CD4-positive, alpha-beta T cell treated with Interleukin-2 at 100 ng/mL for 4 hours (primary cell): ENCODE data around the gene KRTAP2-2.
"Not testable (repeated sequence)": the region's sequence is repeated elsewhere in the genome, so short reads cannot be mapped to it uniquely, and the experiment has no call there.

Source experiments
- DNase-seq: peaks from one replicate; pipeline ENCODE4 v3.0.0-alpha.2; 2020; ENCODE audit warnings: low spot score

KRTAP2-2 gene

GRCh38 chr17:41055130-41055529 lies at the start of gene KRTAP2-2:
Gene KRTAP2-2, minus strand, starts transcription at chr17:41055230. Its CDS starts 19 bp downstream, at chr17:41055211.
- DNase-seq = not testable (repeated sequence)

- DNase-seq = not testable (repeated sequence)
Measured at GRCh38 chr17:41104386-41105038, 49.5 kb upstream of the KRTAP2-2 start.

- no peak for DNase-seq
Measured at GRCh38 chr17:41103896-41104295, 48.9 kb upstream of the KRTAP2-2 start.

DNA sequence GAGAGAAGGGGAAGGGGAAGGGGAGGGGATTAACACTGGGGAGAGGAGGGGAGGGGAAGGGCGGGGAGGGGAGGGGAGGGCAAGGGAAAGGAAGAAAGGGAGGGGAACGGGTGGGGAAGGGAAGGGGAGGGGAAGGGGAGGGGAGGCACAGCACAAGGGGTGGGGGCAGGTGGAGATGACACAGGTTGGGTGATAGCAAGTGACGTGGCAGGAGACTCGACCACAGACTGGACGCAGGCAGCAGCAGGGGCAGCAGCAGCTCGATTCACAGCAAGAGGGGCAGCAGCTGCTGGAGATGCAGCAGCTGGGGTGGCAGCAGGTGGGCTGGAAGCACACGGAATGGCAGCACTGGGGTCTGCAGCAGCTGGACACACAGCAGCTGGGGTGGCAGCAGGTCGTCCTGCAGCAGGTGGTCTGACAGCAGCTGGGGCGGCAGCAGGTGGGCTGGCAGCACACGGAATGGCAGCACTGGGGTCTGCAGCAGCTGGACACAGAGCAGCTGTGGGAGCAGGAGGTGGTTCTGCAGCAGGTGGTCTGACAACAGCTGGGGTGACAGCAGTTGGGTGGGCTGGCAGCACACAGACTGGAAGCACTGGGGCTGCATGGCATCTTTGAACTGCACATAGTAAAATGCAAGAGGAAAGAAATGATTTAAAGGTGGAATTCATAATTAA lies 46.7 kb upstream of the KRTAP2-2 start, which contains the start of gene KRTAP4-16:
Gene KRTAP4-16 (minus strand): TSS at position 624 of the 674 bp plus-strand sequence. CDS start 0 bp downstream, at position 624.
- no peak for DNase-seq

DNA sequence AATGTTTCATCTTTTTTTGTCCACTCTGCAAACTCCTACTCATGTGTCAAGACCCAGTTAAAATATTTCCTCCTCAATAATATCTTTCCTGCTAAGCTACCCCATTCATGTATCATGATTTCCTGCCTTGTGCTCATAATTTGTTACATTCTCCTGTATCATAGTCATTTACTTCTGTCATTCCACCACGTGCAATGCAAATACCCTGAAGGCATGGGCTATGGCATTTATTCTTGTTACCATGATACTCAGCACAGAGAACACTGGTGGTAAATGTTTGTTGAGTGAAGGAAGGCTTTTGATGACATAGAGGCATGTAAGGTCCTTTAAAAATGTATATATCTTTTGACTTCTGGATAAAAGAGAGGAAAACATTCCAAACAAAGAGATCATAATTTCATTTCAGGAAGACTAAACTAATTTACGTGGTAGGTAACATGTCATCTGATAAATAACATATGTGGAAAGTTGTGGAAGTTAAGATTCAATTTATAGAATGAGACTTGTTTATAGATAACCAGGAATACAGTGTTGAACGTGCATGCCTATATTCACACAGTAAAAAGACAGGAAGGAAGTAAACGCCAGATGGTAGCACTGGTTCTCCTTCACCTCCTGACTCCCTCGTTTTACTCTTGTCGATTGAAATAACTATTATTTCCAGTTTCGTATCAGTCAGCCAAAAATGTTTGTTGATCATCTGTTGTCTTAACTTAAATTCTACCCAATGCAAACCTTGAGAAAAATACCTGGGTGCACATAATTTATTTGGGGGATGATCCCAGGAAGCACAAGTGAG lies 44.9 kb upstream of the KRTAP2-2 start:
- DNase-seq = not testable (repeated sequence)

DNA sequence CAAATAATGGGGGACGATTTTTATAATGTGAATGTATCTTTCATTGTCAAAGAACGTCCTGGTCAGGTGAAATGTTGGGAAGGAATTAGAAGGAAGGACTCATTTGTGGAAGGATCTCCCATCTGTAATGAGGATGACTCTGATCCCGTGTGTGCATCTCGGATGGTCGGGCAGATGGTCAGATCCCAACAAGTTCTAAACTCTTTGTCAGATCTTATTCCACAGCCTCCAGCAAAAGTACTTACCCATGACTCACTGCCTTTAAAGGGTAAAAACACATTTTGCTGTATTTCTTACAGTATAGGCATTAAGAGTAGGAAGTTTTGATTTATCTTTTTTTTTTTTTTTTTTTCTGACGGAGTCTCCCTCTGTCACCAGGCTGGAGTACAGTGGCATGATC lies 43.5 kb upstream of the KRTAP2-2 start:
- no peak for DNase-seq

- DNase-seq = no peak
Measured at GRCh38 chr17:41098042-41098441, 43.0 kb upstream of the KRTAP2-2 start, which contains the start of gene KRTAP4-8. Gene KRTAP4-8, minus strand, starts transcription at chr17:41098142. Its CDS starts 58 bp downstream, at chr17:41098084.

DNA sequence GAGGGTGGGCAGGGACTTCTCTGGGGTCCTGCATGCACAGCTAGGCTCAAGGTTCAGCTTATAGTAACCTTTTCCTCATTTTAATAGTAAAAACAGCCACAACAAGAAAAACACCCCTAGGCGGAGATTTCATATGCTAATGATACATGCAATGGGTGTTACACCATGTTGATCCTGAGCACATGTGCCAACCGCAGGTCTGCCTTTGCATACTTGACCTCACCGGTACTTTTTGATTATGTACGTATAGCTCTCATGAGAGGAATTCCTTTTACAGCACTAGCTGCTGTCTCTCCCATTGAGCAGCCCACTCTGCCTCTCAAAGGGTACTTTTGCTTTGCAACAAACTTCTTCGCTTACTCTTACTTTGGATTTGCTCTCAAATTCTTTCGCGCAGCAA lies 41.0 kb upstream of the KRTAP2-2 start:
- no peak for DNase-seq

- not testable (repeated sequence) for DNase-seq
Measured at GRCh38 chr17:41088760-41089352, 33.8 kb upstream of the KRTAP2-2 start.

- not testable (repeated sequence) for DNase-seq
Measured at GRCh38 chr17:41084100-41084856, 29.2 kb upstream of the KRTAP2-2 start, which contains the start of gene KRTAP4-7. Gene KRTAP4-7, plus strand, starts transcription at chr17:41084150. Its CDS starts 57 bp downstream, at chr17:41084207.

GRCh38 chr17:41083427-41083826 lies 28.4 kb upstream of the KRTAP2-2 start:
- not testable (repeated sequence) for DNase-seq

DNA sequence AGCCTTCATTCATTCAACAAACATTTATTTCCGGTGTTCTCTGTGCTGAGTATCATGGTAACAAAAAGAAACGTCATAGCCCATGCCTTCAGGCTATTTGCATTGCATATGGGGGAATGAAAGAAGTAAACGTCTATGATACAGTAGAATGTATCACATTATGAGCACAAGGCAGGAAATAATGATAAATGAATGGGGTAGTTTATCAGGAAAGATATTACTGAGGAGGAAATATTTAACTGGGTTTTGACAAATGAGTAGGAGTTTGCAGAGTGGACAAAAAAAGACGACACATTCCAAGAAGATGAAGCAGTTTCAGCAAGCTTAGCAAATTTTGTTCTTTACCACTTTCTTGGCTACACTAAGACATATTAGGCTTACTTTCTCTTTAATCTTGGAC lies 27.6 kb upstream of the KRTAP2-2 start:
- DNase-seq = no peak

GRCh38 chr17:41076788-41077187 lies 21.8 kb upstream of the KRTAP2-2 start:
- no peak for DNase-seq

DNA sequence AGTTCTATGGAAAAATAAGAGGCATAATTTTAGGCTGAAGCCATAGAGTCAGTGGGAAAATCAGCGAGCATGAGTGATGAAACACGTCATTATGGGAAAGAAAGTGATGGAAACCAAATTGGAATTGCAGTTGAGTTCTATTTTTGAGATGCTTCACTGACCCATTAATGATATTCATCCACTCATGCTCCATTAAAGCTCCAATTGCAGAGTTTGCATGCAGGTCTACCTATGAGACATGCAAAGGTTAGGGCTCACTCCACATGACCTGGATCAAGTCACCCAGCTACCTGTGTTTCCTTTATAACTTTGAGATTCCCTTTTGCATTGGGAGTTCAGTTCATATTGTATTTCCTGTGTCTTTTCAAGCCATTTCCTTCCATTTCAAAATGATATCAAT lies 18.6 kb upstream of the KRTAP2-2 start:
- no peak for DNase-seq

DNA sequence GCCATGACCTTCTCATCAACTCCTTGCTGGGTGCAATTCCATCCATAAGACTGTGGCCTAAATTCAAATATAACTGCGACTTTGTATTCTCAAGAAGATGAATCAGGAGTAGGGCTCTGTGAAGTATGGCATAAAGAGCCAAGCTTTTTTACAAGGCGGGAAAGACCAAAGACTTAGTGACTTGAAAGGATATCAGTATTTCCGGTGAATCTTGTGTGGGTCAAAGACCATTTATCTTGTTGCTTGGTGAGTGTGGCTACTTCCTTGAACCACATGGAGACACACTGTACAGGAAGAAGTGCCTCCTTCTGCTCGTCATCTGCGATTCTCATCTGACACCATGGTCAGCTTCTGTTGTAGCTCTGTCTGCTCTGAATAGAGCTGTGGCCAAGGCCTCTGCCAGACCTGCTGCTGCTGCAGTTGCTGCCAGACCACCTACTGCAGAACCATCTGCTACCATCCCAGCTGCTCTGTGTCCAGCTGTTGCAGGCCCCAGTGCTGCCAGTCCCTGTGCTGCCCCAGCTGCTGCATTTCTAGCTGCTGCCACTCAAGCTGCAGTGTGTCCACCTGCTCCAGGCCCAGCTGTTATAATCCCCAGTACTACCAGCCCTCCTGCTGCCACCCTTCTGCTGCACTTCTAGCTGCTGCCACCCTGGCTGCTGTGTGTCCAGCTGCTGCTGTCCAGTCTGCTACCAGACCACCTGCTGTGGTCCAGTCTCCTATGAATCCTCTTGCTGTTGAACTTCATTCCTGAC lies 16.8 kb upstream of the KRTAP2-2 start:
- DNase-seq = no peak

- no peak for DNase-seq
Measured at GRCh38 chr17:41069031-41069430, 14.0 kb upstream of the KRTAP2-2 start.

GRCh38 chr17:41067281-41067680 lies 12.3 kb upstream of the KRTAP2-2 start:
- DNase-seq = no peak

DNA sequence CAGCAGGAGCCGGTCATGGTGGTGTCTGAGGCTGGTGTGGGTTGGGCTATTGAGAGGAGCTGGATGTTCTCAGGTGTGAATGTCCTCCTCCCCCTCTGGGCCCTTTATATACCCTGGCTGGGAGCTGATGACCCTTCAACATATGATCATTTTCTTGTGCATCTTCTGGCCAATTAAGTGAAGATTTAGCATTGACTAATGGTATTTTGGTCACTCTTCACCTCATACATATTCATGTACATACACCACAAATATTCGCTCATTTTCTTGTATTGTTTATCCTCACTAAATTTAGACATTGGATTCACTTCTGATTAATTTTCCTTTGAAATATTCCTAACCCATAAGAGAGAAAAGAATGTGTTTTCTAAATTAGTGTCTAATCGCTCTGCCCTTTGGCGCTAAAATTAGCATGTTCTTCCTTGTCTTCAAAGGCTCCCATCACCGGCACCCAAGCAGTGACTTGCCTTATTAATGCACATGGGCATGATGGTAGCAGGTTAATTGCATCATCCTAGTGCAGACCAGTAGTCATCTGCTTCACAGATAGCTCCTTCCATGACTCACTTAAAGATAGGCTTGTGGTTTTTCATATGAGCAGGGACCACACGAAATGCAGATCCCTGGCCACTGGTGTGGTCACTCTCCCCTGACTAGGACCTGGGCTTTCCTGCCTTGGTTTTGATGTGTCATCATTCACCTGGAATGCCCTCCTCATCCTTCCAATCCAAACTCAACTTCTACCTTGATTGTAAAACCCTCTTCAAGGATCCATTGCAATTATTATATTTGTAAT lies 11.0 kb upstream of the KRTAP2-2 start, which contains the start of gene KRTAP2-4:
Gene KRTAP2-4 (minus strand): TSS at position 51 of the 796 bp plus-strand sequence. CDS start 34 bp downstream, at position 17.
- DNase-seq = no peak

GRCh38 chr17:41065016-41065689 lies 10.1 kb upstream of the KRTAP2-2 start:
- not testable (repeated sequence) for DNase-seq
